ENCODE data around the gene CLEC7A.
A peak's percentile ranks its signal among the peaks of the same experiment; 100 is the strongest.

CLEC7A gene

GRCh38 chr12:10068644-10069043 is 61.4 kb downstream of the CLEC7A start:
- Histone ChIP-seq H3K27me3 (replicated peaks; ENCODE audit: control insufficient read depth, insufficient read depth, low read length) (no peaks in the 10 kb centered on the region), H3K36me3 (ENCODE audit: control insufficient read depth, insufficient read depth, low read length, severe bottlenecking) (no peaks in the 10 kb centered on the region), H3K9ac (ENCODE audit: low read length) (no peak overlapping the region), H3K4me1 (ENCODE audit: control insufficient read depth, insufficient read depth, low read length) (peaks cover 27% of the 10 kb centered on the region), H3K9me3 (ENCODE audit: control insufficient read depth, low read length) (no peaks in the 10 kb centered on the region), H3K4me3 (ENCODE audit: low read length) (peak overlapping the region; percentile 46)
- no peak for DNase-seq (ENCODE audit: low read depth)

GRCh38 chr12:10067942-10068341 is 62.1 kb downstream of the CLEC7A start:
- Histone ChIP-seq H3K4me1 (ENCODE audit: control insufficient read depth, insufficient read depth, low read length) (peaks cover 27% of the 10 kb centered on the region), H3K27me3 (replicated peaks; ENCODE audit: control insufficient read depth, insufficient read depth, low read length) (no peaks in the 10 kb centered on the region), H3K36me3 (ENCODE audit: control insufficient read depth, insufficient read depth, low read length, severe bottlenecking) (no peaks in the 10 kb centered on the region), H3K9me3 (ENCODE audit: control insufficient read depth, low read length) (no peaks in the 10 kb centered on the region), H3K4me3 (ENCODE audit: low read length) (no peak overlapping the region), H3K9ac (ENCODE audit: low read length) (no peak overlapping the region)
- DNase-seq (ENCODE audit: low read depth): no peak

GRCh38 chr12:10067264-10067663 is 62.7 kb downstream of the CLEC7A start:
- no peaks in the 10 kb centered on the region for H3K27me3 ChIP-seq (replicated peaks; ENCODE audit: control insufficient read depth, insufficient read depth, low read length)
- H3K4me1 ChIP-seq (ENCODE audit: control insufficient read depth, insufficient read depth, low read length): peaks cover 27% of the 10 kb centered on the region
- H3K36me3 ChIP-seq (ENCODE audit: control insufficient read depth, insufficient read depth, low read length, severe bottlenecking): no peaks in the 10 kb centered on the region
- no peaks in the 10 kb centered on the region for H3K9me3 ChIP-seq (ENCODE audit: control insufficient read depth, low read length)
- no peak for DNase-seq (ENCODE audit: low read depth)
- no peak overlapping the region for H3K4me3 ChIP-seq (ENCODE audit: low read length)
- no peak overlapping the region for H3K9ac ChIP-seq (ENCODE audit: low read length)

All from adipocyte (in vitro differentiated cells).